ENCODE data around the gene COX7A2.

DNA sequence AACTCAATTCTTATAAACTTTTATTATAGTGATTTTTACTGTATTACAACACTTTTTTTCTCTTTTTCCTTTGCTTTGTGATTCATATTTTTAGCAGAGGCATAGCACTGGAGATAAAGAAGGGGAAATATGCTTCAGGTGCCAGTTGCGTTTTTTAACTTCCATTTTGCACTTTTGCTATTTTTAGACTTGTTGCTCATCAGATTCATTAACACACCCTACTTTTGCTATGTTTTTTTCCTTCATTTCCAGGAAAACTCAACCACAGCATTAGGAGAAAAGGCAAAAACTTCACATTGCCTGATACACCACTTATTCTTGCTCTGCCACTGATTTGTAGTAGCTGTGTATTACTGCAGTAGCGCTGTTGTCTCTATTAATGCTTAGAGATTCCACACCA is 49.0 kb upstream of the COX7A2 start:
- TF ChIP-seq, protein P1, sequence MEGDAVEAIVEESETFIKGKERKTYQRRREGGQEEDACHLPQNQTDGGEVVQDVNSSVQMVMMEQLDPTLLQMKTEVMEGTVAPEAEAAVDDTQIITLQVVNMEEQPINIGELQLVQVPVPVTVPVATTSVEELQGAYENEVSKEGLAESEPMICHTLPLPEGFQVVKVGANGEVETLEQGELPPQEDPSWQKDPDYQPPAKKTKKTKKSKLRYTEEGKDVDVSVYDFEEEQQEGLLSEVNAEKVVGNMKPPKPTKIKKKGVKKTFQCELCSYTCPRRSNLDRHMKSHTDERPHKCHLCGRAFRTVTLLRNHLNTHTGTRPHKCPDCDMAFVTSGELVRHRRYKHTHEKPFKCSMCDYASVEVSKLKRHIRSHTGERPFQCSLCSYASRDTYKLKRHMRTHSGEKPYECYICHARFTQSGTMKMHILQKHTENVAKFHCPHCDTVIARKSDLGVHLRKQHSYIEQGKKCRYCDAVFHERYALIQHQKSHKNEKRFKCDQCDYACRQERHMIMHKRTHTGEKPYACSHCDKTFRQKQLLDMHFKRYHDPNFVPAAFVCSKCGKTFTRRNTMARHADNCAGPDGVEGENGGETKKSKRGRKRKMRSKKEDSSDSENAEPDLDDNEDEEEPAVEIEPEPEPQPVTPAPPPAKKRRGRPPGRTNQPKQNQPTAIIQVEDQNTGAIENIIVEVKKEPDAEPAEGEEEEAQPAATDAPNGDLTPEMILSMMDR (IDR thresholded peaks at IDR 0.05 in 4 of 5, conservative IDR thresholded peaks at IDR 0.05 in 1 of 5): no peak
- no peak for TF ChIP-seq POLR2A (IDR thresholded peaks at IDR 0.05)

Data from gastrocnemius medialis (tissue), 4 donors.